Suprapubic skin (tissue), 4 donors: ENCODE results near the gene BLACAT1. TPM values are rescaled to one million over a fixed set of nuclear protein-coding genes. Genes with fewer than 3 reads are reported as not detected.
"Not testable (repeated sequence)": the region's sequence is repeated elsewhere in the genome, so short reads cannot be mapped to it uniquely, and the experiment has no call there.

Source experiments
- DNase-seq, 2 donors: peaks; one replicate each; pipeline ENCODE4 v3.0.0-alpha.2; 2019; ENCODE audit warnings: low spot score in 2 of 2
- H3K27ac ChIP-seq: fragments of 200-600 bp; sonication (generic); one replicate; pipeline ENCODE4 v1.5.1; 2019
- H3K27me3 ChIP-seq: fragments of 200-600 bp; sonication (generic); one replicate; pipeline ENCODE4 v1.5.1; 2019
- H3K36me3 ChIP-seq: fragments of 200-600 bp; sonication (generic); one replicate; pipeline ENCODE4 v1.5.1; 2019
- H3K4me1 ChIP-seq: fragments of 200-600 bp; sonication (generic); one replicate; pipeline ENCODE4 v1.5.1; 2019
- H3K4me3 ChIP-seq: fragments of 200-600 bp; sonication (generic); one replicate; pipeline ENCODE4 v1.5.1; 2019; ENCODE audit warnings: mild to moderate bottlenecking
- H3K9me3 ChIP-seq: fragments of 200-600 bp; sonication (generic); one replicate; pipeline ENCODE4 v1.5.1; 2019
- EP300 ChIP-seq: sonication (generic); formaldehyde crosslinking; IDR thresholded peaks from one replicate; pipeline ENCODE4 v1.6.1; 2017; ENCODE audit warnings: antibody characterized with exemption
- POLR2A ChIP-seq, 2 donors: fragments of 450-650 bp; IDR thresholded peaks; one replicate each; pipeline ENCODE4 v1.6.1; 2017; ENCODE audit warnings: antibody characterized with exemption in 2 of 2, mild to moderate bottlenecking in 2 of 2, moderate library complexity in 2 of 2
- POLR2AphosphoS5 ChIP-seq, 3 donors: sonication (generic); formaldehyde crosslinking; IDR thresholded peaks; one replicate each; pipeline ENCODE4 v1.6.1; 2017; ENCODE audit warnings: antibody characterized with exemption in 3 of 3
- whole genome bisulfite sequencing: methylation state at CpG from one replicate; pipeline ENCODE4 v1.1.5; 2018; 5-methylcytosine and 5-hydroxymethylcytosine counted together
- total RNA-seq, 4 donors: library from RNA; depleted of rRNA; stranded (reverse); fragments of >200 nt; gene quantifications; one replicate each; pipeline ENCODE4 v1.1.0, GENCODE V29; 2016
- TF ChIP-seq, protein P1 (sequence below), 2 donors: fragments of 200-600 bp in 1 of 2; fragments of 450-650 bp in 1 of 2; sonication (generic) in 1 of 2; IDR thresholded peaks; one replicate each; pipeline ENCODE4 v1.5.1; 2016 to 2019; ENCODE audit warnings: antibody characterized with exemption in 2 of 2, mild to moderate bottlenecking in 1 of 2, moderate library complexity in 1 of 2

Gene BLACAT1
- total RNA-seq, 4 donors from 2014 or later: not detected

DNA sequence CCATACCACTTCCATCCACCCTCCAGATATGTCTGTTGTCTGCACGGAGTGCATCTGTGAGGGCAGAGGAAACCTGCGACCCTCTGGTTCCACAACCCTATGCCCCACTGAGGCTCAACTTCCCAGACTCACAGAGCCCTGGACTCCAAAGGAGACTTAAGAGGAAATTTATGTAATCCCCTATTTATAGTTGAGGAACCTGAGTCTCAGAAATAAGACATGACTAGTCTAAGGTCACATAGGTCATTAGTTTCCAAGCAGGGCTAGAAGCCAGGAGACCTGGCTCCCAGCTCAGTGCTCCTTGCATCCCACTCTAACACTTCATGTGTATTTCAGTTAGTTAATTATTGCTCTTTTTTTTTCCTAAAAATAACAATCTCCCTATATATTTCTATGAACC lies 18.3 kb downstream of the BLACAT1 start:
- Histone ChIP-seq H3K4me3 (no peak overlapping the region), H3K36me3 (no peaks in the 10 kb centered on the region), H3K4me1 (peaks cover 33% of the 10 kb centered on the region), H3K9me3 (no peaks in the 10 kb centered on the region), H3K27ac (no peak overlapping the region), H3K27me3 (peaks cover 30% of the 10 kb centered on the region)
- TF ChIP-seq EP300: no peak
- no peak for TF ChIP-seq POLR2A (IDR thresholded peaks at IDR 0.05)
- TF ChIP-seq, protein P1, sequence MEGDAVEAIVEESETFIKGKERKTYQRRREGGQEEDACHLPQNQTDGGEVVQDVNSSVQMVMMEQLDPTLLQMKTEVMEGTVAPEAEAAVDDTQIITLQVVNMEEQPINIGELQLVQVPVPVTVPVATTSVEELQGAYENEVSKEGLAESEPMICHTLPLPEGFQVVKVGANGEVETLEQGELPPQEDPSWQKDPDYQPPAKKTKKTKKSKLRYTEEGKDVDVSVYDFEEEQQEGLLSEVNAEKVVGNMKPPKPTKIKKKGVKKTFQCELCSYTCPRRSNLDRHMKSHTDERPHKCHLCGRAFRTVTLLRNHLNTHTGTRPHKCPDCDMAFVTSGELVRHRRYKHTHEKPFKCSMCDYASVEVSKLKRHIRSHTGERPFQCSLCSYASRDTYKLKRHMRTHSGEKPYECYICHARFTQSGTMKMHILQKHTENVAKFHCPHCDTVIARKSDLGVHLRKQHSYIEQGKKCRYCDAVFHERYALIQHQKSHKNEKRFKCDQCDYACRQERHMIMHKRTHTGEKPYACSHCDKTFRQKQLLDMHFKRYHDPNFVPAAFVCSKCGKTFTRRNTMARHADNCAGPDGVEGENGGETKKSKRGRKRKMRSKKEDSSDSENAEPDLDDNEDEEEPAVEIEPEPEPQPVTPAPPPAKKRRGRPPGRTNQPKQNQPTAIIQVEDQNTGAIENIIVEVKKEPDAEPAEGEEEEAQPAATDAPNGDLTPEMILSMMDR (IDR thresholded peaks at IDR 0.05): no peak
- TF ChIP-seq POLR2AphosphoS5 (IDR thresholded peaks at IDR 0.05): no peak
- WGBS: 100% methylated on average over 2 of the region's 2 CpGs
- DNase-seq: no peak

DNA sequence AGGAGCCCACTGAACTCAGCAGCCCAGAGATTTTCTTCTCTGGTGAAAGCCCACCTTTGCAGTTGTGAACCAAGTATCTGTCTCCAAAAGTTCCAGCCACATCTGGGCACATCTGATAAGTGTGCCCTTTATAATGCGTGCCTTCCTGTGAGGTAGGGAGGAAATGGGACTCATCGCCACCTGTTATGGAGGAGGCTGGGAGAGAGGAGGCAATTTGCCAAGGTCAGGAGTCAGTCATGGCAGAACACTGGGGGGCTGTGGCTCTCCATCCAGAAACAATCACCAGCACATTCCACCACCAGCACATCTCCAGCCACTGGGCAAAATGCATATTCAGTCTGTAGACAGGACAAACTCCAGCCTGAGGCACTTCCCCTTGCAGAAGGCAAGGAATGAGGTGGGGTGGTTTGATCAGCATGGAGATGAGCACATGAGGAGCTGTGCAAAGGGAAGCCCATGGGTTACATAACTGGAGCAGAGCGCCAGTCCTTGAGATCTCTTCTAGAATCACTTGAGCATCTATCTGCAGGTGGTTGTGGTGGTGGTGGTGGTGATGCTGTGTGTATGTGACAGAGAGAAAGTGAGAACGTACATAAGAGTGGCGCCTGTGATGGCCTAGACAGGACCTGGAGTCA lies 19.0 kb downstream of the BLACAT1 start:
- no peaks in the 10 kb centered on the region for H3K9me3 ChIP-seq
- H3K4me3 ChIP-seq: no peak overlapping the region
- 72% methylated on average over 5 of the region's 5 CpGs for WGBS
- H3K27me3 ChIP-seq: peaks cover 37% of the 10 kb centered on the region
- peaks cover 32% of the 10 kb centered on the region for H3K4me1 ChIP-seq
- H3K36me3 ChIP-seq: no peaks in the 10 kb centered on the region
- TF ChIP-seq POLR2A (IDR thresholded peaks at IDR 0.05) (no peak), EP300 (no peak), POLR2AphosphoS5 (IDR thresholded peaks at IDR 0.05) (no peak)
- TF ChIP-seq, protein P1 (IDR thresholded peaks at IDR 0.05): no peak
- H3K27ac ChIP-seq: no peak overlapping the region
- DNase-seq: no peak

DNA sequence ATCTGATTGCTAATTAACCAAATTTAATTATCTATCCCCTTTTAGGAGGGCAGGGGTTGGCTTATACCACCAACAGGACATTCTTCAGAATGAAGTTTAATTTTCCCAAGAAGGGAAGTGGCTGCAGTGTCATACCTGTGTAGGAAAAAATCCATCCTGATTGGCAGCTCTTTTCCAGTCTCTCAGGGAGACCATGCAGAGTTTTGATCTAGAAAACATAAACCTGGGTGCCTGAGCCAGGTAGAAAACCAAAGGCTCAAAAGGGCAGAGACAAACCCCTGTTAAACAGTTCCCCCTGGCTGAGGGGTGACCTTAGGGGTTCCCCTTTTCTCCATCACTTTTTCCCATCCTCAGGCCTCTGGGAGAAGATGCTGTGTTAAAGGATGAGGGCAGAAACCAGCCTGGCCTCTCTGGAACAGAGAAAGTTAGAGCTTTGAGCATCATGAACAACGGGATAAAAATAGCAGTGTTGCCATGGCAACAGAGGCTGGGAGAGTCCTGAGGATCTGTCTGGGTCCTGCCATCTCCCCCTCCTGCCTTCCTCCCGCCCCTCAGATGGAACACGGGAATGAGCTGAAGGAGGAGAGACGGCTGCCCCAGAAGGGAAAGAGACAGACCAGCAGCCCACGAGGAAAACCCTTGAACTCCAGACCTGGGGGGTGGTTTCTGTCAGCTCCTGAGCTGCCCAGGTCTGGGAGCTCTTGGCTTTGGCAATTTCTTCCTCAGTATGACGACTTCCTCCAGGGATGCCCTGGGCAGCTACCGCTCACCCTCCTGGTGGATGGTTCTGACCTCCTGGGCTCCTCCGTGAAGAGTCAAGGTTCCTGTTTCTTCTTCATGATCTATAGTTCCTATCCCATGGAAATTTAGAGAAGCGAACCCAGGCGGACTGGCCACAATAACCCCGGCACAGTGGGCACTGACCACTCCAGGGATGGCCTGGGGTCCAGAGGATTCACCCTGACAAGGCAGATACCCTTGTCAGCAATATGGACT lies 20.0 kb downstream of the BLACAT1 start:
- H3K36me3 ChIP-seq: no peaks in the 10 kb centered on the region
- no peak overlapping the region for H3K4me3 ChIP-seq
- no peak overlapping the region for H3K27ac ChIP-seq
- H3K27me3 ChIP-seq: peaks cover 37% of the 10 kb centered on the region
- WGBS: 50% methylated on average over 6 of the region's 11 CpGs
- H3K4me1 ChIP-seq: peaks cover 24% of the 10 kb centered on the region
- no peak for DNase-seq
- TF ChIP-seq POLR2A (IDR thresholded peaks at IDR 0.05): no peak
- no peak for TF ChIP-seq EP300
- TF ChIP-seq, protein P1 (IDR thresholded peaks at IDR 0.05): no peak
- no peak for TF ChIP-seq POLR2AphosphoS5 (IDR thresholded peaks at IDR 0.05)
- no peaks in the 10 kb centered on the region for H3K9me3 ChIP-seq

DNA sequence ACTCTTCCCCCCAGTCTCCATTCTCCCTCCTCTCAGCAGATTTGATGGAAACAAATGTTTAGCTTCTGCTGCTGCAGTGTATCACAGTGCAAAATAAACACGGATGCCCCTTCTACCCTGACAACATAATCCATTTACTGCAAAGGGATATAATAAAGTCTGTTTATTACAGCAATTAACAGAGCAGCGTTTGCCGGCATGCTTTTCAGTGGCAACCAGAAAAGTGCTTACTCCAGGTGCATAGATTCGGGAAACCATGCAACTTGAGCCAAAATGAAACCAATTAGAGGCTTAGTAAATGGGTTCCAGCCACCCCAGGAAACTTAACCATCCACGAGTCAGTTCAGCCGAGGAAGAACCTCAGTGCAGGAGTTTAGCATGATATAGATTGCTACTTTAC lies 21.1 kb downstream of the BLACAT1 start:
- Histone ChIP-seq H3K4me3 (no peak overlapping the region), H3K9me3 (no peaks in the 10 kb centered on the region), H3K27ac (no peak overlapping the region), H3K4me1 (peaks cover 24% of the 10 kb centered on the region), H3K27me3 (peaks cover 41% of the 10 kb centered on the region), H3K36me3 (no peaks in the 10 kb centered on the region)
- no peak for TF ChIP-seq POLR2A (IDR thresholded peaks at IDR 0.05)
- TF ChIP-seq EP300: no peak
- no peak for TF ChIP-seq POLR2AphosphoS5 (IDR thresholded peaks at IDR 0.05)
- TF ChIP-seq, protein P1 (IDR thresholded peaks at IDR 0.05): no peak
- peak in 1 of 2 donors; percentile 34 for DNase-seq
- 51% methylated on average over 6 of the region's 6 CpGs for WGBS

DNA sequence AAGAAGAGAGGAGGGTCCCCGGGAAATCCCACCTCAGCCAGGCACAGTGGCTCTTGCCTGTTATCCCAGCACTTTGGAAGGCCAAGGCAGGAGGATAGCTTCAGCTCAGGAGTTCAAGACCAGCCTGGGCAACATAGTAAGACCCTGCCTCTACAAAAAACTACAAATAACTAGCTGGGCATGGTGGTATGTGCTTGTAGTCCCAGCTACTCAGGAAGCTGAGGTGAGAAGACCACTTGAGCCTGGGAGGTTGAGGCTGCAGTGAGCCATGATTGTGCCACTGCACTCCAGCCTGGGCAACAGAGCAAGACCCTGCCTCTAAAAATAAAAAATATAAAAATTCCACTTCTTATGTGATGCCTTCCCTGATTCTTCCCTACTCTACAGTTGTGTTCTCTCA lies 23.2 kb downstream of the BLACAT1 start:
- not testable (repeated sequence) for H3K4me1 ChIP-seq, H3K4me3 ChIP-seq, H3K9me3 ChIP-seq, DNase-seq, H3K27ac ChIP-seq, H3K36me3 ChIP-seq
- H3K27me3 ChIP-seq: peaks cover 41% of the 10 kb centered on the region
- WGBS: no CpG with 5 or more reads among the region's 1 CpG
